WTC11 (cell line): ENCODE data around the gene SETD7. TPM values are rescaled to one million over a fixed set of nuclear protein-coding genes. Genes with fewer than 3 reads are reported as not detected.

Experiments
- ATAC-seq: fragments of 200-7000 bp; cut with Tn5 transposase; 2 replicates; pipeline ENCODE4 v1.10.0; 2021; ENCODE audit warnings: mild to moderate bottlenecking, moderate library complexity
- CTCF ChIA-PET: fragments of 300-600 bp; sonication (Branson Sonifier 250); formaldehyde crosslinking; loops from one replicate; lab custom pipeline; 2021; ENCODE audit warnings: antibody characterized with exemption; lab: Charles Lee
- POLR2A ChIA-PET: fragments of 350-600 bp; sonication (Branson Sonifier 250); formaldehyde crosslinking; loops from one replicate; lab custom pipeline; 2021; ENCODE audit warnings: antibody characterized with exemption; lab: Charles Lee
- DNase-seq: peaks from one replicate; pipeline ENCODE4 v3.0.0; 2021; ENCODE audit warnings: low spot score
- H3K27ac Mint-ChIP-seq: 2 replicates; pipeline ENCODE4 v1.8.0; 2021; ENCODE audit warnings: mixed read lengths
- H3K27me3 Mint-ChIP-seq: 2 replicates; pipeline ENCODE4 v1.8.0; 2021; ENCODE audit warnings: low read depth, mild to moderate bottlenecking, moderate library complexity, mixed read lengths
- H3K36me3 Mint-ChIP-seq: 2 replicates; pipeline ENCODE4 v1.8.0; 2021; ENCODE audit warnings: mixed read lengths
- H3K4me1 Mint-ChIP-seq: 2 replicates; pipeline ENCODE4 v1.8.0; 2022; ENCODE audit warnings: mixed read lengths
- H3K4me3 Mint-ChIP-seq: 2 replicates; pipeline ENCODE4 v1.8.0; 2021; ENCODE audit warnings: mild to moderate bottlenecking, moderate library complexity, mixed read lengths
- H3K9me3 Mint-ChIP-seq: 2 replicates; pipeline ENCODE4 v1.8.0; 2021; ENCODE audit warnings: mixed read lengths
- AFF4 ChIP-seq: sonication (generic); formaldehyde crosslinking; IDR thresholded peaks from 2 replicates; pipeline ENCODE4 v1.8.1; 2023; ENCODE audit warnings: mild to moderate bottlenecking, missing genetic modification reagents, borderline replicate concordance
- AR ChIP-seq: fragments of 250-450 bp; sonication (Bioruptor Pico); IDR thresholded peaks from 2 replicates; pipeline ENCODE4 v1.9.0; 2021; ENCODE audit warnings: mild to moderate bottlenecking
- ARID4B ChIP-seq: sonication (generic); formaldehyde crosslinking; IDR thresholded peaks from 2 replicates; pipeline ENCODE4 v1.8.0; 2023; ENCODE audit warnings: missing genetic modification reagents, mild to moderate bottlenecking, borderline replicate concordance
- CREM ChIP-seq: sonication (generic); formaldehyde crosslinking; IDR thresholded peaks from 2 replicates; pipeline ENCODE4 v1.8.1; 2022; ENCODE audit warnings: mild to moderate bottlenecking, missing genetic modification reagents, moderate library complexity
- E2F4 ChIP-seq: sonication (generic); formaldehyde crosslinking; IDR thresholded peaks from 2 replicates; pipeline ENCODE4 v1.8.1; 2022; ENCODE audit warnings: low read depth, mild to moderate bottlenecking, moderate library complexity, missing genetic modification reagents, borderline replicate concordance
- ELF4 ChIP-seq: sonication (generic); formaldehyde crosslinking; IDR thresholded peaks from 2 replicates; pipeline ENCODE4 v1.8.1; 2022; ENCODE audit warnings: low read depth, mild to moderate bottlenecking, moderate library complexity, missing genetic modification reagents
- ETV6 ChIP-seq: sonication (generic); formaldehyde crosslinking; IDR thresholded peaks from 2 replicates; pipeline ENCODE4 v1.8.1; 2022; ENCODE audit warnings: mild to moderate bottlenecking, missing genetic modification reagents
- FOXK1 ChIP-seq: sonication (generic); formaldehyde crosslinking; IDR thresholded peaks from 2 replicates; pipeline ENCODE4 v1.8.0; 2022; ENCODE audit warnings: mild to moderate bottlenecking, moderate library complexity, missing genetic modification reagents
- GRHL2 ChIP-seq: fragments of 250-450 bp; sonication (Bioruptor Pico); IDR thresholded peaks from 2 replicates; pipeline ENCODE4 v1.8.0; 2022; ENCODE audit warnings: mild to moderate bottlenecking, moderate library complexity; ENCODE audit not compliant: insufficient replicate concordance, severe bottlenecking
- JUN ChIP-seq: sonication (generic); formaldehyde crosslinking; IDR thresholded peaks from 2 replicates; pipeline ENCODE4 v1.8.0; 2023; ENCODE audit warnings: mild to moderate bottlenecking, missing genetic modification reagents
- MYBL2 ChIP-seq: sonication (generic); formaldehyde crosslinking; IDR thresholded peaks from 2 replicates; pipeline ENCODE4 v1.8.1; 2023; ENCODE audit warnings: mild to moderate bottlenecking, moderate library complexity, missing genetic modification reagents
- NFYB ChIP-seq: sonication (generic); formaldehyde crosslinking; conservative IDR thresholded peaks from 2 replicates; pipeline ENCODE4 v1.8.0; 2022; ENCODE audit warnings: low read depth, missing genetic modification reagents
- NR2C2 ChIP-seq: sonication (generic); formaldehyde crosslinking; IDR thresholded peaks from 2 replicates; pipeline ENCODE4 v1.8.0; 2022; ENCODE audit warnings: mild to moderate bottlenecking, missing genetic modification reagents
- OVOL2 ChIP-seq: fragments of 250-450 bp; sonication (Bioruptor Pico); IDR thresholded peaks from 2 replicates; pipeline ENCODE4 v1.9.0; 2021; ENCODE audit warnings: mild to moderate bottlenecking, borderline replicate concordance
- PRRX2 ChIP-seq: fragments of 250-450 bp; sonication (Bioruptor Pico); IDR thresholded peaks from 2 replicates; pipeline ENCODE4 v1.8.0; 2021; ENCODE audit warnings: mild to moderate bottlenecking
- TEAD1 ChIP-seq: sonication (generic); formaldehyde crosslinking; IDR thresholded peaks from 2 replicates; pipeline ENCODE4 v1.8.0; 2022; ENCODE audit warnings: mild to moderate bottlenecking, missing genetic modification reagents
- TP53 ChIP-seq: sonication (generic); formaldehyde crosslinking; IDR thresholded peaks from 2 replicates; pipeline ENCODE4 v1.8.1; 2023; ENCODE audit warnings: mild to moderate bottlenecking, missing genetic modification reagents
- ZNF232 ChIP-seq: sonication (generic); formaldehyde crosslinking; IDR thresholded peaks from 2 replicates; pipeline ENCODE4 v1.8.0; 2022; ENCODE audit warnings: mild to moderate bottlenecking, missing genetic modification reagents
- ZNF263 ChIP-seq: sonication (generic); formaldehyde crosslinking; IDR thresholded peaks from 2 replicates; pipeline ENCODE4 v1.8.1; 2022; ENCODE audit warnings: low read depth, mild to moderate bottlenecking, moderate library complexity, missing genetic modification reagents
- ZNF512 ChIP-seq: sonication (generic); formaldehyde crosslinking; IDR thresholded peaks from 2 replicates; pipeline ENCODE4 v1.8.1; 2022; ENCODE audit warnings: missing genetic modification reagents, borderline replicate concordance
- total RNA-seq: library from RNA; stranded (reverse); gene quantifications from 3 replicates; pipeline ENCODE4 v1.2.3, GENCODE V29; 2021

SETD7 gene
- total RNA-seq, 1 experiment from 2014 or later = 5.6 TPM

GRCh38 chr4:139584784-139585183, 28.8 kb upstream of the SETD7 start:
- CTCF ChIA-PET = interaction anchor here (1.3 to 2.6 kb wide), 2 partner anchors 19 to 35 kb away, joined by 5 to 8 read pairs; no protein-coding TSS in a partner anchor
- Mint-ChIP-seq H3K36me3 (no peaks in the 10 kb centered on the region), H3K4me3 (no peak overlapping the region), H3K4me1 (peaks cover 15% of the 10 kb centered on the region), H3K9me3 (no peaks in the 10 kb centered on the region), H3K27me3 (peaks cover 32% of the 10 kb centered on the region)
- POLR2A ChIA-PET = no interaction called here
- TF ChIP-seq ARID4B (no peak), CREM (CRISPR knock-in tag) (no peak), TEAD1 (no peak), ETV6 (CRISPR knock-in tag) (no peak), AFF4 (CRISPR knock-in tag) (no peak), OVOL2 (CRISPR knock-in tag) (no peak), JUN (no peak), ELF4 (CRISPR knock-in tag) (no peak), ZNF512 (CRISPR knock-in tag) (no peak), NR2C2 (CRISPR knock-in tag) (no peak), TP53 (CRISPR knock-in tag) (no peak), NFYB (CRISPR knock-in tag) (no peak), PRRX2 (CRISPR knock-in tag) (no peak), ZNF232 (CRISPR knock-in tag) (no peak), GRHL2 (no peak), ZNF263 (CRISPR knock-in tag) (no peak), MYBL2 (CRISPR knock-in tag) (no peak), FOXK1 (CRISPR knock-in tag) (no peak), AR (no peak), E2F4 (CRISPR knock-in tag) (no peak)
- TF ChIP-seq, all 79 proteins: peak for 0
- no peak overlapping the region for H3K27ac Mint-ChIP-seq
- no peak for ATAC-seq
- DNase-seq = no peak
